NCI-H2196 (cell line): ENCODE results near the gene ZFYVE9.
A peak's percentile ranks its signal among the peaks of the same experiment; 100 is the strongest.
"Not testable (repeated sequence)": the region's sequence is repeated elsewhere in the genome, so short reads cannot be mapped to it uniquely, and the experiment has no call there.

Experiments
- DNase-seq: peaks from one replicate; lab custom pipeline; 2025; ENCODE audit not compliant: unreplicated experiment; lab: John Stamatoyannopoulos, UW

The ZFYVE9 gene

GRCh38 chr1:52142220-52143183, 613 bp downstream of the ZFYVE9 start:
- peak; percentile 29 for DNase-seq

- DNase-seq: no peak
These were observed 3.2 kb downstream of the ZFYVE9 start for GRCh38 chr1:52145137-52145536.

GRCh38 chr1:52150445-52150844, 8.6 kb downstream of the ZFYVE9 start:
- not testable (repeated sequence) for DNase-seq

GRCh38 chr1:52150946-52151345, 9.1 kb downstream of the ZFYVE9 start:
- no peak for DNase-seq

GRCh38 chr1:52152572-52152971, 10.7 kb downstream of the ZFYVE9 start:
- no peak for DNase-seq

GRCh38 chr1:52153010-52153409, 11.1 kb downstream of the ZFYVE9 start:
- no peak for DNase-seq

- DNase-seq: no peak
These were observed 12.0 kb downstream of the ZFYVE9 start for GRCh38 chr1:52153898-52154297.

GRCh38 chr1:52156460-52156859, 14.6 kb downstream of the ZFYVE9 start:
- DNase-seq: no peak

GRCh38 chr1:52157582-52157981, 15.7 kb downstream of the ZFYVE9 start:
- no peak for DNase-seq

- no peak for DNase-seq
These were observed 16.3 kb downstream of the ZFYVE9 start for GRCh38 chr1:52158218-52158617.

- no peak for DNase-seq
These were observed 17.3 kb downstream of the ZFYVE9 start for GRCh38 chr1:52159033-52159789.

- DNase-seq: no peak
These were observed 21.1 kb downstream of the ZFYVE9 start for GRCh38 chr1:52162947-52163346.

- no peak for DNase-seq
These were observed 22.7 kb downstream of the ZFYVE9 start for GRCh38 chr1:52164604-52165003.

GRCh38 chr1:52166996-52167753, 25.3 kb downstream of the ZFYVE9 start:
- no peak for DNase-seq

GRCh38 chr1:52168373-52169080, 26.6 kb downstream of the ZFYVE9 start:
- no peak for DNase-seq

- not testable (repeated sequence) for DNase-seq
These were observed 29.3 kb downstream of the ZFYVE9 start for GRCh38 chr1:52171149-52171548.

GRCh38 chr1:52179073-52179472, 37.2 kb downstream of the ZFYVE9 start:
- no peak for DNase-seq

GRCh38 chr1:52180176-52180575, 38.3 kb downstream of the ZFYVE9 start:
- DNase-seq: no peak

GRCh38 chr1:52181759-52182158, 39.9 kb downstream of the ZFYVE9 start:
- DNase-seq: not testable (repeated sequence)

- DNase-seq: not testable (repeated sequence)
These were observed 40.4 kb downstream of the ZFYVE9 start for GRCh38 chr1:52182328-52182727.
